PC-3 (cell line): Measurements from ENCODE around the gene POLR2J. TPM values are rescaled to one million over a fixed set of nuclear protein-coding genes. Genes with fewer than 3 reads are reported as not detected.
A peak's percentile ranks its signal among the peaks of the same experiment; 100 is the strongest.

Experiments used
- microRNA-seq: library from miRNA; unstranded; fragments of <30 nt; microRNA quantifications from one replicate; pipeline ENCODE4 v1.1.0, GENCODE V29; 2020; ENCODE audit not compliant: unreplicated experiment
- total RNA-seq: library from RNA; depleted of rRNA; stranded (reverse); fragments of >200 nt; gene quantifications from 2 replicates; pipeline ENCODE4 v1.2.3, GENCODE V29; 2014; rRNA removed

POLR2J gene
- total RNA-seq, 1 experiment from 2014 or later = 101 TPM

Small RNA genes lying within 50 kb of the gene (microRNA-seq; reads per million reads assigned to microRNA genes)
- 18.8 reads per million, percentile 44 among the genes with 10 or more reads in this experiment for gene MIR4467
- 5.0 reads per million, percentile 22 among the genes with 10 or more reads in this experiment for gene MIR5090

Other genes with a start within 250 kb of the POLR2J start
- 8.8 and 10.7 TPM in 2 replicates for gene SH2B2, start 192.1 kb downstream of the POLR2J start, total RNA-seq
- gene SPDYE6, start 122.5 kb downstream of the POLR2J start, total RNA-seq = not detected in 2 replicates
- gene PRKRIP1, start 82.6 kb downstream of the POLR2J start, total RNA-seq = 28.9 and 49.4 TPM in 2 replicates
- gene ORAI2, start 45.3 kb downstream of the POLR2J start, total RNA-seq = 20.8 and 21.5 TPM in 2 replicates
- 21.3 and 31.0 TPM in 2 replicates for gene ALKBH4, start 14.1 kb downstream of the POLR2J start, total RNA-seq
- 41.8 and 69.5 TPM in 2 replicates for gene LRWD1, start 13.9 kb downstream of the POLR2J start, total RNA-seq
- 10.2 and 17.2 TPM in 2 replicates for gene RASA4B, start 38.9 kb upstream of the POLR2J start, total RNA-seq
- 22.5 and 25.7 TPM in 2 replicates for gene UPK3BL2, start 64.8 kb upstream of the POLR2J start, total RNA-seq
- gene SPDYE2, start 72.3 kb upstream of the POLR2J start, total RNA-seq = not detected in 2 replicates
- 14.5 and 35.2 TPM in 2 replicates for gene POLR2J3, start 93.7 kb upstream of the POLR2J start, total RNA-seq
- gene RASA4, start 137.8 kb upstream of the POLR2J start, total RNA-seq = 6.7 and 15.8 TPM in 2 replicates
- 20.2 and 22.7 TPM in 2 replicates for gene UPK3BL1, start 163.9 kb upstream of the POLR2J start, total RNA-seq
- gene SPDYE2B, start 171.4 kb upstream of the POLR2J start, total RNA-seq = not detected in 2 replicates
- 3.6 and 4.1 TPM in 2 replicates for gene POLR2J2, start 192.7 kb upstream of the POLR2J start, total RNA-seq